Measurements from ENCODE around the gene UBASH3B. TPM values are rescaled to one million over a fixed set of nuclear protein-coding genes. Genes with fewer than 3 reads are reported as not detected.

UBASH3B gene
- total RNA-seq, 1 experiment from 2014 or later, result 81.9 TPM

DNA sequence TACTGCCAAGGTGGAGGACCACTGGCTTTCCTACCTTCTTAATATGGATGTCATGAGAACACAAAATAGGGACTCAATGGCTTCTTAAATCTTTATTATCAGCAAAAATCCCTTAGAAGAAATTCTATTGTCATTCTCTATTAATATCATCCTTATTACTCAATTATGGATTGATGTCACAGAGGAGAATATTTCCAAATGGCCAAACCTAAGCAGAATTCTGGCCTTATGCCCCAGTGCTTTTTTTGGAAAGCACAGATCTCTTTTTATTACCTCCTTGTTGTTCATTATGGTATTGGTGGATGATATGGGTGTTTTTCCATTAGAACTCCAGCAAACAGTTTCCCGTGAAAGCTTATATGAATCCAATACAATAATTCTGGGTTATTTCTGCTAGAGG lies 192.7 kb downstream of the UBASH3B start:
- Histone ChIP-seq H3K27me3 (ENCODE audit: insufficient read depth, low read depth) (no peaks in the 10 kb centered on the region), H3F3A (ENCODE audit: insufficient read depth, low read depth) (no peaks in the 10 kb centered on the region), H3K9me3 (ENCODE audit: insufficient read depth, low read depth) (no peaks in the 10 kb centered on the region), H3K9me2 (ENCODE audit: insufficient read depth) (no peaks in the 10 kb centered on the region), H3K36me3 (ENCODE audit: low read depth) (no peaks in the 10 kb centered on the region), H3K4me1 (replicated peaks; ENCODE audit: insufficient read depth) (peaks cover 11% of the 10 kb centered on the region), H3K27ac (no peak overlapping the region), H4K20me1 (ENCODE audit: insufficient read depth) (no peaks in the 10 kb centered on the region), H3K79me2 (ENCODE audit: low read depth) (no peaks in the 10 kb centered on the region), H2AFZ (no peak overlapping the region), H3K4me3 (no peak overlapping the region), H3K4me2 (no peak overlapping the region)
- ChIA-PET POLR2A (ENCODE audit: unreplicated experiment) (interaction anchor here (0.6 kb wide), 1 partner anchor 47 kb away, joined by 4 read pairs; no protein-coding TSS in a partner anchor), CTCF (no interaction called here)
- no peak for DNase-seq
- intact Hi-C loops (cut with micrococcal nuclease; ENCODE audit: unreplicated experiment), result no loop called here
- no TSS peak for BruUV-seq (replicated peaks)
- TF ChIP-seq, protein P1, sequence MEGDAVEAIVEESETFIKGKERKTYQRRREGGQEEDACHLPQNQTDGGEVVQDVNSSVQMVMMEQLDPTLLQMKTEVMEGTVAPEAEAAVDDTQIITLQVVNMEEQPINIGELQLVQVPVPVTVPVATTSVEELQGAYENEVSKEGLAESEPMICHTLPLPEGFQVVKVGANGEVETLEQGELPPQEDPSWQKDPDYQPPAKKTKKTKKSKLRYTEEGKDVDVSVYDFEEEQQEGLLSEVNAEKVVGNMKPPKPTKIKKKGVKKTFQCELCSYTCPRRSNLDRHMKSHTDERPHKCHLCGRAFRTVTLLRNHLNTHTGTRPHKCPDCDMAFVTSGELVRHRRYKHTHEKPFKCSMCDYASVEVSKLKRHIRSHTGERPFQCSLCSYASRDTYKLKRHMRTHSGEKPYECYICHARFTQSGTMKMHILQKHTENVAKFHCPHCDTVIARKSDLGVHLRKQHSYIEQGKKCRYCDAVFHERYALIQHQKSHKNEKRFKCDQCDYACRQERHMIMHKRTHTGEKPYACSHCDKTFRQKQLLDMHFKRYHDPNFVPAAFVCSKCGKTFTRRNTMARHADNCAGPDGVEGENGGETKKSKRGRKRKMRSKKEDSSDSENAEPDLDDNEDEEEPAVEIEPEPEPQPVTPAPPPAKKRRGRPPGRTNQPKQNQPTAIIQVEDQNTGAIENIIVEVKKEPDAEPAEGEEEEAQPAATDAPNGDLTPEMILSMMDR (conservative IDR thresholded peaks at IDR 0.05), result no peak
- TF ChIP-seq EZH2 (IDR thresholded peaks at IDR 0.05; ENCODE audit: low read depth), result no peak

DNA sequence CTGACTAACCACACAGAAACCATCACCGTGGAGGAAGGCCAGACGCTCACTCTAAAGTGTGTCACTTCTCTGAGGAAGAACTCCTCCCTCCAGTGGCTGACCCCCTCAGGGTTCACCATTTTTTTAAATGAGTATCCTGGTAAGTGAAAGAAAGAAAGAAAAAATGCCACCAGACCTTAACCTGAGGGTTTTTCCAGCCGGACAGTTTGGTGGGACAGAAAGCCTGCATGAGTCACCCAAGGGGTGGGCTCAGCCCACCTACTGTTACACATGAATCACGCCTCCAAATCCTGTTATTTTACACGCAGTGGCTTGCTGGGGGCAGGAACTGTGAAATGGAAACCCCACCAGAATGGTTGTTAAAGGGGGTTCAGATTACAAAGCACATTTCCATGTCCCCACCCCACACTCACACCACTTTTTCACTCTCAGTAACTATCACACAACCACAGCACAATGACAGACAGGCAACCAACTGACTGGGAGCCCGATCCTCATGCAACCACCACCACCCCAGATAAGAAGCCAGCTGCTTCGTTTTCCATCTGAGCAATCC lies 194.6 kb downstream of the UBASH3B start:
- no TSS peak for BruUV-seq (replicated peaks)
- no peaks in the 10 kb centered on the region for H3K27me3 ChIP-seq (ENCODE audit: insufficient read depth, low read depth)
- no peaks in the 10 kb centered on the region for H3K9me3 ChIP-seq (ENCODE audit: insufficient read depth, low read depth)
- H3K27ac ChIP-seq, result peak overlapping the region; percentile 45
- no peaks in the 10 kb centered on the region for H3K9me2 ChIP-seq (ENCODE audit: insufficient read depth)
- H3K36me3 ChIP-seq (ENCODE audit: low read depth), result no peaks in the 10 kb centered on the region
- H3K4me2 ChIP-seq, result no peak overlapping the region
- POLR2A ChIA-PET (ENCODE audit: unreplicated experiment), result interaction anchor here (0.5 to 0.6 kb wide), 3 partner anchors 142 to 1824 kb away, joined by 4 to 9 read pairs (median 5); partner anchors contain the start of gene SPA17
- H3F3A ChIP-seq (ENCODE audit: insufficient read depth, low read depth), result peaks cover 2% of the 10 kb centered on the region
- peak; percentile 22 to 45 for DNase-seq
- 0 out of 2 replicates have a peak overlapping the region, but pooled peaks have one; percentile 6 for H2AFZ ChIP-seq
- no peak for TF ChIP-seq EZH2 (IDR thresholded peaks at IDR 0.05; ENCODE audit: low read depth)
- TF ChIP-seq, protein P1 (conservative IDR thresholded peaks at IDR 0.05), result no peak
- H3K4me1 ChIP-seq (replicated peaks; ENCODE audit: insufficient read depth), result peaks cover 27% of the 10 kb centered on the region
- no peaks in the 10 kb centered on the region for H3K79me2 ChIP-seq (ENCODE audit: low read depth)
- H4K20me1 ChIP-seq (ENCODE audit: insufficient read depth), result no peaks in the 10 kb centered on the region
- intact Hi-C loops (cut with micrococcal nuclease; ENCODE audit: unreplicated experiment), result no loop called here
- CTCF ChIA-PET, result interaction anchor here (1.1 kb wide), 1 partner anchor 54 kb away, joined by 3 read pairs; no protein-coding TSS in a partner anchor
- H3K4me3 ChIP-seq, result no peak overlapping the region

DNA sequence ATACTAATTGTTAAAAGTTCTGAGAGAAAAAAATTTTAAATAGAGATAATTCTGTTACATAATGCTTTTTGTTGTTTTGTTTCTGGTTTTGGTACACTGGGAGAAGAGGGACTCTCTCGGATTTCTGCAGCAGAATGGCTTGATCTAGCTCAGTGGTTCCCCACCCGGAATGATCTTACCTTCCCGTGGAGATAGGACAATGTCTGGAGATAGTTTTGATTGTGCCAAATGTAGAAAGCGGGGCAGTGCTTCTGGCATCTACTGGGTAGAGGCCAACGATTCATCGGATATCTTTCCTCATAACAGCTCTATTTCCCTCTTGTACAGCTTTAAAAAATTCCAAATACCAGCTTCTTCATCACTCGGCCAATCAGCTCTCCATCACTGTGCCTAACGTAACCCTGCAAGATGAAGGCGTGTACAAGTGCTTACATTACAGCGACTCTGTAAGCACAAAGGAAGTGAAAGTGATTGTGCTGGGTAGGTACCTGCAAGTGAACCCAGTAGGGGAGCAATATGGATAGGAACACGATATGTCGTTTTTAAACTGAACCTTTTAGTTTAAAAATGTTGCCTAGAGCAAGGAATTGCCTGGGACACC lies 195.9 kb downstream of the UBASH3B start:
- Histone ChIP-seq H2AFZ (no peak overlapping the region), H3K9me3 (ENCODE audit: insufficient read depth, low read depth) (no peaks in the 10 kb centered on the region), H4K20me1 (ENCODE audit: insufficient read depth) (no peaks in the 10 kb centered on the region), H3K27me3 (ENCODE audit: insufficient read depth, low read depth) (no peaks in the 10 kb centered on the region), H3K4me2 (no peak overlapping the region), H3K27ac (no peak overlapping the region; the same call in 1 of the 2 replicates), H3K4me1 (replicated peaks; ENCODE audit: insufficient read depth) (peaks cover 39% of the 10 kb centered on the region), H3F3A (ENCODE audit: insufficient read depth, low read depth) (peaks cover 14% of the 10 kb centered on the region), H3K36me3 (ENCODE audit: low read depth) (no peaks in the 10 kb centered on the region), H3K79me2 (ENCODE audit: low read depth) (no peaks in the 10 kb centered on the region), H3K9me2 (ENCODE audit: insufficient read depth) (no peaks in the 10 kb centered on the region), H3K4me3 (no peak overlapping the region)
- TF ChIP-seq, protein P1 (conservative IDR thresholded peaks at IDR 0.05), result no peak
- no peak for TF ChIP-seq EZH2 (IDR thresholded peaks at IDR 0.05; ENCODE audit: low read depth)
- CTCF ChIA-PET, result interaction anchor here (0.5 to 1.1 kb wide), 2 partner anchors 55 to 226 kb away, joined by 3 to 9 read pairs; no protein-coding TSS in a partner anchor
- no peak for DNase-seq
- BruUV-seq (replicated peaks), result no TSS peak
- intact Hi-C loops (cut with micrococcal nuclease; ENCODE audit: unreplicated experiment), result no loop called here
- POLR2A ChIA-PET (ENCODE audit: unreplicated experiment), result no interaction called here

All from PC-9 (cell line).